Daoy (cell line): ENCODE data around the gene DIDO1. TPM values are rescaled to one million over a fixed set of nuclear protein-coding genes. Genes with fewer than 3 reads are reported as not detected.
A peak's percentile ranks its signal among the peaks of the same experiment; 100 is the strongest.

Experiments
- DNase-seq: peaks from one replicate; pipeline ENCODE4 v3.0.0-alpha.2; 2015; ENCODE audit warnings: low read depth
- total RNA-seq: library from RNA; depleted of rRNA; stranded (reverse); fragments of >200 nt; shearing (Covaris generic); gene quantifications from 2 replicates; pipeline ENCODE4 v1.2.3, GENCODE V29; 2014

The DIDO1 gene
- total RNA-seq, 1 experiment from 2014 or later = 20.6 TPM

DNA sequence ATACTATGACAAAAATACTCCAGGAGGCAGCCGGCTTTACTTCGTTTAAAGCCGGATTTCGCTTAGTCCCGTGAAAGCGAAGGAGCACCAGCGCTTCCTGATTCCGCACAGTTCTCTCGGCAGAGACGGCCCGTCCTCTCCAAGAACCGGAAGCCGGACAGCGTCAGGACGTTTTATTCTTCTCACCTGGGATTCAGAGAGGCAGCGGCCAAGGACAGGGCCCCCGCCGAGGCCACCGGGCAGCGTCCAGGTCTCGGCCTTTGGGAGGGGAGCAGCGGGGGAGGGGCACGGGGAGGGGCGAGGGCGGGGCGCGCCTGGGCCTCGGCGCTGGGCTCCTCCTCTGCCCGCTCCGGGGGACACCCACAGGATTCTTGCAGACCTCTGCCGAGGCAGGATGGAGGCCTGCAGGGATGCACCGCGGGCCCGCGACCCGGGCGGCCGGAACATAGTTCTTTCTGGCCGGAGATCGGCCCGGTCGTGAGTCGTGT, 2.8 kb upstream of the DIDO1 start:
- peak; percentile 24 for DNase-seq

DNA sequence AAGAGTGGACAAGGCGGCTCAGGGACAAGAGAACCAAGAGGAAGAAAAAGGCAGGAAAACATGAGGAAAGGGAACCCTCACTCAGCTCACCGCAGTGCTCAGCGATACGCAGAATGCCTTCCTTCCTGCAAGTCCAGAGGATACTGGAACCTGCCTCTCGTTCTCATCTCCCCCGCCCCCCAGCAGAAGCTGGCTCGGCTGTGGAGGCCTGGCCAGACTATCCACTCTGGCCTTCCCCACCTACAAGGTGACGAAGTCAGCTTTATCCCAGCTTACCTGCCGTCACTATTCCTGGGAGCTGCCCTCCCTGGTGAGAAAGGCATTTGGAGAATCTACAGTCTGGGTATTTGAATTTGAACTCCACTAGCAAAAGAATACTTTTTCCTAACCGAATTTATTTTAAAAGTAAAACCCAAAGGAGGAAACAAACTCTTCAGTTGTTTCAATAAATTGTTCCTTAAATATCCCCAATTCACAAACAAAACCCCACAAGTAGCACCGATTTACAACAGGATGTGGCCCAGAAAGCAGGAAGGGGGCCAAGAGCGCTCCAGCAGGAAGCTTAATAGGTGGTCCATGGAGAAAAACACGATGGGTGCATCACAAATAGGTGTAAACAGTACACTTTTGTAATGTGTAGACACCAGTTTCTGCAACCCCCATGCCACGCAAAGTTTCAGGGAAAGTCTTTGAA, 2.1 kb upstream of the DIDO1 start:
- DNase-seq = no peak

DNA sequence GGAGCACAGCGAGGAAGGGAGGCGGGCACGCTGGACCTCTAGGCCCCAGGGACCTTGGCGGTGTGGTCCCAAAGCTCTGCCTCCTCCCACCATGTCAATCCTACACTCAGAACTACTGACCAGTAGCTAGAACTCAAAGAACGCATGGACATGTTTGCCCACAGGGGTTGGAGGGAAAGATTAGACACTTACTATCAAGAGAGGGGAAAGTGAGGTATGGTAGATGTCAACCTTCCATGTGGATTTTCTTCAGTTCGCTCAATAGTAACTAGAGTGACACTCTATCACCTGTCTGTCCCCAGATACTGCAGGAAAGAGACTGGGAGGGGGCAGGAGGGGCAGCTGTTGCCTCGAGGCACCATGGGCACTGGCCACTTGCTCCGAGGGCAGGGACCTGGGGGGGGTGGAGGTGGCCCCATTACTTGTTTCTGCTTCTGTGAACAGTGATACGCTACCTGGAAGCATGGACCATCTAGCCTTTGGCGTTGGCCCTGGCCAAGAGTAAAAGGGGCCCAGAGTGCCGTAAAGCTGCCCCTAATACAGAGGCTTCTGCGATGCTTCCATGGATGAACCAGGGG, 912 bp upstream of the DIDO1 start:
- no peak for DNase-seq

DNA sequence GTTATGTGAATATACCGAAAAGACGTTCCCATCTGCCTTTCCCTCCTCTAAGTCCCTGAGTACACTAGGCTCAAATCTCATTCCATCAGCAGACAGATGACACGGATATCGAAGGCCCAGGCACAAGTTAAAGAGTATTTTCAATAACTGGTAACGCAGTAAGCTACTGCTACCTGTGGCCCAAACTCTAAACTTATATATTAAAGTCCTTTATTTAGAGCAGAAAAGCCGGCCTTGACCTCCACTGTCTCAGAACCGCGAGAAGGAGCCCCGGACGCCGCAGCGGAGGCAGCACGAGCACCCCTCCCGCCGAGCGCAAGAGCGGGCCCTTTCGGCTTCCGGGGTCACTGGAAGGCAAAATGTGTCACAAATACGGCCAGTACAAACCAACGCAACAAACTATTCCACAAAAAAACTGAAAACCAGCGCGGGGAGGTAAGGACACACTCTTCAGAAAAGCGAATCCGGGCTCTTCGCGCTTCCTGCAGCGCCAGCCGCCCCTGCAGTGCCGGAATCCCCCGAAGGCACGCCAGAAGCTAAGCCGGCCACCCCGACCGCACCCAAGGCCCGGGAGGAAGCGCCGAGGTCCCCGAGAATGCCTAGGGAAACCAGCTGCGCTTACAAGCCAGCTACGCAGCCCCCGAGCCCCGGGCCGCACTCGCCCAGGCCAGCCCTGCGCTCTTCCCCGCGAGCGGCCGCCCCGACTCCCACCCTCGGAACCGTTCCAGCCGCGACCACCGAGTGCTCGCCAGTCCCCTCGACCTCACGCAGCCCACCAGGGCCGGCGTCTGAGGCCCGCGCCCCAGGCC, 681 bp downstream of the DIDO1 start:
- DNase-seq = peak; percentile 50

DNA sequence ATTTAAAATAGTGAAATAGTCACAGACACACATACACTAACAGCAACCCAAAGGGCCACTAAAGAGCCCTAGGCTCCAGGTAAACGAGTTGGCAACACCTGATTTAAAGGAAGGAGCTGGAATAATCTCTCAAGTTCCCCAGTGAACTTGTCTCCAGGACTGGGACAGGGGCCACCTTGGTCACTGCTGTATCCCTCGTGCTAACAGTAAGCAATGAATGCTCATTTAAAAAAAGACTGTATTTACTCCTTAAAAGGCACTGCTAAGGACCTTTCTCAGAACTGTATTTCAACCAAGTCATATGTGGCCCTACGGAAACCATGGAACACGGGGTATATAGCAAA, 1.3 kb downstream of the DIDO1 start:
- DNase-seq = no peak

DNA sequence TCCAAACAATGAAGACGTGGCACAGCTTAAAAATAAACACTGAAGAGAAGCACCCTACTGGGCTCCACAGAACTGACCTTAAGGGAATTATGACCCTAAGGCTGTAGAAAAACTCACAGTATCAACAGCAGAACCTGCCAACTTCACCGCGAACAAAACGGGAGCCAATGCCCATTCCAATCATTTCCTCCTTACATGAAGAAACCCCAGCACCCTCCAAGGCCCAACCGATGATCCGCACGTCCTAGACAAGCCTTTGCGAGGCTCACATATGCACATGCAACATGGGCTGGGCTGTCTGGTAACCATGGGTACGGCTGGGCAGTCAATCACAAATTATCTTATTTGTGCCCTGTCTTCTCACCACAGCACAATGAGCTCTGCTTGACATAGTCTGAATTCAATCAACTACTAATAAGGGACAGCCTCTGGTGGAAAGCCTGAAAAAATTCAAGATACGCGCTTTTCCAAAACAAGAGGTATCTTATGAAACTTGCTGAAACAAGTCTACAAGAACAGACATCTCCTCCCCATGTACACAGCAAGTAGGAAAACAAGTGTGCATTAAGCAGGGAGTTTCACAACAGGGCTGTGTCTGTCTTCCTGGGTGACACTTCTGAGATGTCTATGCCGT, 1.7 kb downstream of the DIDO1 start:
- peak; percentile 23 for DNase-seq

DNA sequence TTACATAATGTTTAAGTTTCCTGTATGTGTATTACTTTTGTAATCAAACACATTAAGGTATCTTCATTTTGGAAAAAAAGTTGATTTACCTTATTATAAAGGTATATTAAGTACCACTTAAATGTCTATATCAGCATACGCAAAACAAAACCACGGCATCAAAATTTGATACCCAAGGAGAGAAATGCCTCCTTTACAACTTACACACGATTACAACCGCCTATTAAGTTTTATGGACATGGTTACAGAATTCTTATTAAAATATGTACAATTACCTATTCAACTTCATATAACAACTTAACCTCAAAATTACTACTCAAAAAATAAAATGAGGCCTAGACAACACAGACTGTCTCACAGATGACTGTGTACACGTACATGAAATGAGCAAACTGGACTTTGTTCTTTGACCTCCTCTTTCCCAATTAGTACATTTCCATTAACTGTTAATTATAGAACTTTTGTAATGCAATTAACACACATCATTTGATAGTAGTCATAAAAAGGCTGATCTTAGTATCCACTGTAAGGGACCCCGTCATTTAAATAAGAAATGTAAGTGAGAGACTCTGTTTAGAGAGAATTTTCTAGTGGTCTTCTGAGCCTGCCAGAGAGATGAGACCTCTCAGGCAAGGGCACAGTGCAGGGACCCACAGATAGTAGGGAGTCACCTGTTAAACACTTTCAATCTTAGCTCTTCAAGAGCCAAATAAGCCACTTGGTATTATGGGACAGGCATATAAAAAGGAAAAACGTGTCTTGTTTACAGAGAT, 2.5 kb downstream of the DIDO1 start:
- no peak for DNase-seq

DNA sequence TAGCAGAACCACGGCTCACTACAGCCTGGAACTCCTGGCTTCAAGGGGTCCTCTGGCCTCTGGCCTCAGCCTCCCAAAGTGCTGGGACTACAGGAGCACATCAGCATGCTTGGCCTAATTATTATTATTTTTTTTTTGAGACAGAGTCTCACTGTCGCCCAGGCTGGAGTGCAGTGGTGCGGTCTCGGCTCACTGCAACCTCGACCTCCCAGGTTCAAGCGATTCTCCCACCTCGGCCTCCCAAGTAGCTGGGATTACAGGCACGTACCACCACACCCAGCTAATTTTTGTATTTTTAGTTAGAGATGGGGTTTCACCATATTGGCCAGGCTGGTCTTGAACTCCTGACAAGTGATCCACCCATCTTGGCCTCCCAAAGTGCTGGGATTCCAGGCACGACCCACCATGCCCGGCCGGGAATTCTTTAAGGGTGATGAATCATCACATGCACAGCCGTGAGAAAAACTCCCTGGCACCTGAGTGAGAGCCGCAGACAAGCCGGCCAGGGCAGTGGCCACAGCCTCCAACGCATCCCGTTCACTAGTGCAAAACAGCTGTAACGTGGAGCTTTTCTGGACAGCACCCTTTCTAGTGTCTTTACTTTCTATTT, 3.1 kb downstream of the DIDO1 start:
- DNase-seq = peak; percentile 86

DNA sequence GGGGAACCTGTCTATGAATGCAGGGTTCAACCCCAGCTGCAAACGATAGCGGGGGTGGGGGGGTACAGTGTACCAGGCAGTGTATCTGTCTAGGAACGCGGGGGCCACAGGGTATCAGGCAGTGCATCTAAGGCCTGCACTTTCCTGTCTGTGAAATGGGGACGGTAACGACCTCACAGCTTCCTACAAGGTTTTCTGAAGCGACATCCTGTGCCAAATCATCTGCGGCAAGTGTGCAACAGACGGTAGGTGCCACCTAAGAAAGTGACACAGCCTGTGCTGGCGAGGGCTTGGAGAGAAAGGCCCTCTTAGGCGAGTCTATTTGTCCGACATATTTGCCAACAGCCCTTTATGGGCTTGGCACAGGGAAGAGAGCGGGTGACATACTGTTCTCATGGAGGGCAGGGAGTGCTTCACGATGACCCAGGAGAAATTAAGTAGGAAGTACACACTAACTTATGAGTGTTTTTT, 3.8 kb downstream of the DIDO1 start:
- DNase-seq = no peak

DNA sequence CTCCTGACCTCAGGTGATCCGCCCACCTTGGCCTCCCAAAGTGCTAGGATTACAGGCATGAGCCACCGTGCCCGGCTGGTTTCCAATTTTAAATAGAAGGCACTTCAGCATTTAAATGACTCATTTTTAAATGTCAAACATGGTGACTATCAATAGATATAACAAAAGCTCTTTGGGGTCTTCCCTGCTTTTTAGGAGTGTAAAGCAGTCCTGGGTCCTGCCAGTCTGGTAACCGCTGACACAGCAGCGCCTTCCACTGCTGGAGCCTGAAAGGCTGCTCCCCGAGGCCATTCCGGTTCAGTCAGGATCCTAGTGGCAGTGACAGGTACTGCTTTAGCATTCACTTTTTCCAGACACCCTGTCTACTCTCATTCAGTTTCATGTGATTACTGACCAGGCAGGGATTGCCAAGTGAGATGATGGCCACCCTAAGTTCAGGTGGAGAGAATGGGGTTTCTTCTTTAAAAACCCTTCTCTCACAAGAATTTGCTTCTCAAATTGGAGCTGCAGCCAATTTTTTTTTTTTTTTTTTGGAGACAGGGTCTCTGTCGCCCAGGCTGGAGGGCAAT, 5.1 kb downstream of the DIDO1 start:
- peak; percentile 56 for DNase-seq

DNA sequence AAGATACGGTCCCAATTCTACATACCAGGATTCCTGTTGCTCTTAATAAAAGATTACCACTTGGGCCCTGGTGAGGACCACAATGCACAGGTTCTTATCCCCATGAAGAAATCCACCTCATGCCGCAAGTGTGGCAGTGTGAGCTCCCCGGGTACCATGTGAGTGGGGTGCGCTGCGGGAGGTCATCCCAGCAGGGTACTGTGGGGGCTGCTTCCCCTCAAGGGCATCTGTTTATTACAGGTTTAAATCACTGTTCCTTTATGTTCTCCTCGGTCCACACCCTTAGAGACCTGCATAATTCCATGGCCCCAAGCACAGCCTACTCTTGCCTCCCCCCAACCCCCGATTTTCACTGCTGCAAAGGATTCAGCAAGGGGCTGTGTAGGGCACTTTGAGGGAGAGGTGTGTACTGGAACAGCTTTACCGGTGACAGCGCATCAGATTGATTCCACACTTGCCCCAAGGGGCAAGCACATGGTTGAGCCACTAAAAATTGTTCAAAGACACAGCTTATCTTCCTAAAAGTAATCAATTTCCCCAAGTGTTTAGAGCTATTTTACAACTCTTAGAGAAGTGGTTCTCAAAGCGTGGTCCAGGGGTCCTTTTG, 6.2 kb downstream of the DIDO1 start:
- no peak for DNase-seq

DNA sequence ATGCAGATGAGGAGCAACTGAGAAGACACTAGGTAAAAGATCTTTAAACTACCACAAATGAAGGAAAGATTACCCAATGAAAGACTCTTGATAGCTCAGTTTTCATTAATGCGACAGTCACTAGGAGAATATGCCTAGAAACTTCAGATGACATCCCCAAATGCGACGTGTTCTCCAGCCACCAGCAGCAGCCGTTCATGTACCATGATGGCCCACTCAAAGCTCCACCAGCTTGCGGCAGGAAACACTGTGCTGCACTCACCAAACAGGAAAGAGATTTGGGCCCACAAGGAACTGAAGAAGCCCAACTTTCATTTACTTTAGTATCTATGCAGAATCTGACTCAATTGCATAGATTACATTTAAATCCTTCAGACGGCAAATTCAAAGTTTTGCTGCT, 7.5 kb downstream of the DIDO1 start:
- DNase-seq = no peak

DNA sequence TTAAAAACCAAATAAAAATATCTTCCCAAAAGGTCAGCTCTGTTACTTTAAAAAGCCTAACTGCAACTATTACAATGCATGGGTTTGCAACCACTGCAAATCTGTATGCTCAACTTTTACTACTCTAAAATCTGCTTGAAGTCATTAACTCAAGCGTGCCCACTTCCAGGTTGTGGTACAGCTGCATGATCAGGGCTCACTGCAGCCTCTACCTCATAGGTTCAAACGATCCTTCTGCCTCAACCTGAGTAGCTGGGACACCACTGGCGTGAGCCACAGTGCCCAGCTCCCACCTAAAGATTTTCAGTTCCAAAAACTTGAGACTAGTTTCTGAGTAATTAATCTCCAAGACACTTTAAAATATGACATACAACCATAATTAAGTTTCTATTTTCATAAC, 8.2 kb downstream of the DIDO1 start:
- no peak for DNase-seq

DNA sequence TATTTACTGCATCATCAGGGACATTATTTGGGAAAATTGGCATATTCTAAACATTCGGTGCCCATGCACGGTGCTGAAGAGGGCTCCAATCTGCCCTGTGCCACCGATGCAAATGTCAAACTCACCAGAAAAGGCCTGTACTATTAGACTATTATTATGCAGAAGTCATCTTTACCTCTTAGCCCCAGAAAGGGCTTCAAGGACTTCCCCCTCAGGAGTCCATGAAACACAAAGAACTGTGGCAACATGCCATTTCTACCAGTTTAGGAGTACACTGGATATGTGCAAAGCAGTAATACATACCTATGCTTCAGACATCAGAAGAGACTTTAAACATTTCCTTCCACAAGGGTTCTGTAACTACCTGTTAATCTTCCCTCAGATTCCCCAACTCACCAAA, 8.6 kb downstream of the DIDO1 start:
- DNase-seq = no peak

DNA sequence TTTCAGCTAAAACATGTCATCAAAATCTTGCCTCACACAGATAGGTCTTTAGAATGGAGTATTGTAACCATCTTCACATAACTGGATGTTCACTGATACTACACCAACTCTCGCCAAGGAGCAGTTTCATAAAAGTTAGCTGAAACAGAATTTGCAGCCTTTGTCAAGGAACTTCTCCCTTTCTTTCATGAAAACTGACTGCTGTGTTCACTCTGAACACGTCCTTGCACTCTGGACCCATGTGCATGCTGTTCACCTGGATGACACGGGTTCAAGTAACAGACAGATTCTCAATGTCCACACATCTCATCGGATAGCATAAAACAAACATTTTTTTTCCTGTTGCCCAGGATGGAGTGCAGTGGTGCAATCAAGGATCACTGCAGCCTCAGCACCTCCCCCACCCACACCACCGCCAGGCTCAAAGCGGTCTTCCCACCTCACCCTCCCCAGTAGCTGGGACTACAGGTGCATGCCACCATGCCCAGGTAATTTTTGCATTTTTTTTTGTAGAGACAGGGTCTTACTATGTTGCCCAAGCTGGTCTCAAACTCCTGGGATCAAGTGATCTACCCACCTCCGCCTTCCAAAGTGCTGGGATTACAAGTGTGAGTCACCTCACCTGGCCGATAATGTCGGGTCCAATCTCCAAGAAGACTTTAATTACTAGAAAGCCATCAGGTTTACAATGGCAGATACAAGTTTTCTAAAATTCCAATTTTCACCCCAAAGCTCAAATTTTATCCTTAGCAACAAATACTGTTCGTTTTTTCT, 9.4 kb downstream of the DIDO1 start:
- no peak for DNase-seq

DNA sequence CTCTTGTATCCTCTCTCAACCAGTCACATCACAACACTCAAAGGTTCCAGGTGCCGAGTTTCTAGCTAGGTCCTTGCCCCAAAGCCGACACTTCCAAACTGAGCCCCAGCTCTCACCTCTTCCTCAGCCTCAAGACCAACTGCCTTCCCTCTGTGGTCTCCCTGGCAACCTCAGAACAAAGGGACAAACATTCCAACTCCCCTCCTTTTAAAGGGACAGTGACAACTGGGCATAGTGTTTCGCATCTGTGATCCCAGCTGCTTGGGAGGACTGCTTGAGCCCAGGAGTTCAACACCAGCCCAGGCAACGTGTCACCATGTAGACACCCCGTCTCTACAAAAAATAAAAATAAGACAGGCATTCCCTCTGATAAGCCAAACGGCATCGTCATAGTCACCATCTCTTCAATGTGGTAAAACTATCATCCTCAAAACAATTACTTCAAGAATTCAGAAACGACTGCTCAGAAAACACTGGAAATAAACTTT, 11.3 kb downstream of the DIDO1 start:
- no peak for DNase-seq

DNA sequence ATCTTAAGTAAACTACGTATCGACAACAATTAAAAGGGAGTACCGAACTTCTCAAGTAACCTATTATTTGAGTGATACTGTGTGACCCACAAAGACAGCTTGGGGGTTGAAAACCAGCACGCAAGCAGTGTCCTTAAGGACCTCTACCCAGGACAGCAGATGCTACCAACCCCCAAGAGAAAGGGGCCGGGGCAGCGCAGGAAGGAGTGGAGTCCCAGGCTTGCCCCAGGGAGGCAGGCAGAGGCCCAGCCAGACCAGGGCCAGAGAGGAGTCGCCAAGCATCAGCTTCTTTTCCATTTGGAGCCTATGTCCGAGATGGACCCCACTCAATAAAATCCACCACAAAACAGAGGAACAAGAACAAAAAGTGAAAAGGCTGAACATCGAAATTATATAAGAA, 11.9 kb downstream of the DIDO1 start:
- no peak for DNase-seq

DNA sequence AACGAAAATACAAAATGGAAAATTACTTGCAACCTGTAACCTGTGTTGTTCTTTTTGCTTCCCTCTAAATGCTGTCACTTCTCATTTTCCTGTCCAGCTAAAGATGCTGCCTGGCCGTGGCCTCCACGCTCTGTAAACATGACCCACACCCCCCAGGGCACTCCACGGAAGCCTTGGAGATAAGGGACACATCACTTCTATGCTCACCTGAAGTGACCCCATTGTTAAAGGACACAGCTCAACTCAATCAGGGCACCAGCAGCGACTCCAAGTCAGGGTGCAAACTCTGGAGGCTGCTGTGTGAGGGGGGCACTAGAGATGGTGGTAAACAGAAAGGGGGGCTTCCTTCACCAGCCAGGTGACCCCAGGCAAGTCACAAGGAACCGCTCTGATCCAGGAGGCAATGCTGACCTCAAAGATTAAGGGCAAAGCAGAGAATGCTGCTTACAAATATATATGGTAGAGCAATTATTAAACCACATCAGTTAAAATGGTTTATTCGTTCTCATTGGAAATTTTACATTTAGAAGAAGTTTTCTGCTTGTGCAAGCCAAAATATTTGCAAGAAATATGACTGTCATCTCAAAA, 13.2 kb downstream of the DIDO1 start:
- DNase-seq = no peak

DNA sequence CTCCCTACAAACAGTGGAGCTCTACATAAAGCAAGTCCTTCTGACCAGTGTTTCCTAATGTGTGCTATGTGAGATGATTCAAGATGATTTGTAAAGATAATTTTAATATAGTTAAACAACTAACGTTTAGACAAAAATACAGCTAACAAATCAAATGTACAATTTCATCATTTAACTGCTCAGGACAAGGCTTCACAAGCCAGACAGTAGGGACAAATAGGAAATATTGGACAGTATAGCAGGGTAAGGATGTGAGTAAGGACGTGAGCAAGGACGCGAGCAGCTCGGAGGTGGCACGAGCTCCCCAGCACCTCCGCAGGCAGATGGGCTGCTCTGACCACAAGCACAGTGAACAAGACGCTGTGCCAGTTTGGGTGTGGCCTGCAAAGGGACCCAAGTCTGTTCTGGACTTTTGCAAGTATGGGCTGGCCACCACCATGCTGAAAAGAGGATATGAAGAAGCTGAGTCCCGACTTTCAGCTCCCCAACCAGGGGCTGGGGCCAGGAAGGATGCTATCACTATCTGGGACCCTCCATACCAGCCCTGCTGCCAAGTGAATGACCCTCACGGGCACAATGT, 14.5 kb downstream of the DIDO1 start:
- DNase-seq = no peak
